Dendritic cell treated with granulocyte-macrophage colony-stimulating factor and Interleukin-4, amounts not matched to agents 40 ng/mL and 50 ng/mL, for 4 days (primary cell): ENCODE measurements around the gene CASK.

Source experiments
- H3K27ac Mint-ChIP-seq: one replicate; pipeline ENCODE4 v1.8.0; 2022; ENCODE audit warnings: mild to moderate bottlenecking, mixed read lengths
- H3K27me3 Mint-ChIP-seq: one replicate; pipeline ENCODE4 v1.8.0; 2022; ENCODE audit warnings: mild to moderate bottlenecking, mixed read lengths
- H3K36me3 Mint-ChIP-seq: one replicate; pipeline ENCODE4 v1.8.0; 2022; ENCODE audit warnings: low read depth, mixed read lengths
- H3K4me1 Mint-ChIP-seq: one replicate; pipeline ENCODE4 v1.8.0; 2022; ENCODE audit warnings: low read depth, mixed read lengths
- H3K4me3 Mint-ChIP-seq: one replicate; pipeline ENCODE4 v1.8.0; 2022; ENCODE audit warnings: mild to moderate bottlenecking, moderate library complexity, mixed read lengths
- H3K9me3 Mint-ChIP-seq: one replicate; pipeline ENCODE4 v1.8.0; 2022; ENCODE audit warnings: mixed read lengths
- intact Hi-C: fragments of 100-400 bp; cut with micrococcal nuclease; formaldehyde crosslinking; loops from one replicate; pipeline ENCODE4 v1.15.0; 2022

CASK gene, protein sequence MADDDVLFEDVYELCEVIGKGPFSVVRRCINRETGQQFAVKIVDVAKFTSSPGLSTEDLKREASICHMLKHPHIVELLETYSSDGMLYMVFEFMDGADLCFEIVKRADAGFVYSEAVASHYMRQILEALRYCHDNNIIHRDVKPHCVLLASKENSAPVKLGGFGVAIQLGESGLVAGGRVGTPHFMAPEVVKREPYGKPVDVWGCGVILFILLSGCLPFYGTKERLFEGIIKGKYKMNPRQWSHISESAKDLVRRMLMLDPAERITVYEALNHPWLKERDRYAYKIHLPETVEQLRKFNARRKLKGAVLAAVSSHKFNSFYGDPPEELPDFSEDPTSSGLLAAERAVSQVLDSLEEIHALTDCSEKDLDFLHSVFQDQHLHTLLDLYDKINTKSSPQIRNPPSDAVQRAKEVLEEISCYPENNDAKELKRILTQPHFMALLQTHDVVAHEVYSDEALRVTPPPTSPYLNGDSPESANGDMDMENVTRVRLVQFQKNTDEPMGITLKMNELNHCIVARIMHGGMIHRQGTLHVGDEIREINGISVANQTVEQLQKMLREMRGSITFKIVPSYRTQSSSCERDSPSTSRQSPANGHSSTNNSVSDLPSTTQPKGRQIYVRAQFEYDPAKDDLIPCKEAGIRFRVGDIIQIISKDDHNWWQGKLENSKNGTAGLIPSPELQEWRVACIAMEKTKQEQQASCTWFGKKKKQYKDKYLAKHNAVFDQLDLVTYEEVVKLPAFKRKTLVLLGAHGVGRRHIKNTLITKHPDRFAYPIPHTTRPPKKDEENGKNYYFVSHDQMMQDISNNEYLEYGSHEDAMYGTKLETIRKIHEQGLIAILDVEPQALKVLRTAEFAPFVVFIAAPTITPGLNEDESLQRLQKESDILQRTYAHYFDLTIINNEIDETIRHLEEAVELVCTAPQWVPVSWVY

GRCh38 chrX:41923211-41923977, at the start of gene CASK:
TSS of gene CASK (minus strand) at chrX:41923554. CDS start at chrX:41922988, 566 bp downstream.
- Mint-ChIP-seq H3K4me3 (peak within 1 kb of the TSS; percentile 87), H3K4me1 (peaks cover 9% of the 10 kb centered on the region), H3K27me3 (peaks cover 10% of the 10 kb centered on the region), H3K9me3 (no peaks in the 10 kb centered on the region), H3K36me3 (peaks cover 7% of the 10 kb centered on the region), H3K27ac (peak within 1 kb of the TSS; percentile 73)
- intact Hi-C loops, result loop anchor here (10.0 kb wide), 2 partner anchors 119 to 1731 kb away; partner anchors contain the start of gene MAOA

GRCh38 chrX:41971346-41971745, 48.0 kb upstream of the CASK start:
- H3K9me3 Mint-ChIP-seq, result no peaks in the 10 kb centered on the region
- no peak overlapping the region for H3K27ac Mint-ChIP-seq
- H3K27me3 Mint-ChIP-seq, result no peaks in the 10 kb centered on the region
- no peaks in the 10 kb centered on the region for H3K4me1 Mint-ChIP-seq
- H3K36me3 Mint-ChIP-seq, result no peaks in the 10 kb centered on the region
- intact Hi-C loops, result no loop called here
- no peak overlapping the region for H3K4me3 Mint-ChIP-seq

- intact Hi-C loops, result no loop called here
- Mint-ChIP-seq H3K4me1 (no peaks in the 10 kb centered on the region), H3K9me3 (no peaks in the 10 kb centered on the region), H3K27me3 (no peaks in the 10 kb centered on the region), H3K36me3 (no peaks in the 10 kb centered on the region), H3K27ac (no peak overlapping the region), H3K4me3 (no peak overlapping the region)
These were observed 47.1 kb upstream of the CASK start for GRCh38 chrX:41970419-41970818.

DNA sequence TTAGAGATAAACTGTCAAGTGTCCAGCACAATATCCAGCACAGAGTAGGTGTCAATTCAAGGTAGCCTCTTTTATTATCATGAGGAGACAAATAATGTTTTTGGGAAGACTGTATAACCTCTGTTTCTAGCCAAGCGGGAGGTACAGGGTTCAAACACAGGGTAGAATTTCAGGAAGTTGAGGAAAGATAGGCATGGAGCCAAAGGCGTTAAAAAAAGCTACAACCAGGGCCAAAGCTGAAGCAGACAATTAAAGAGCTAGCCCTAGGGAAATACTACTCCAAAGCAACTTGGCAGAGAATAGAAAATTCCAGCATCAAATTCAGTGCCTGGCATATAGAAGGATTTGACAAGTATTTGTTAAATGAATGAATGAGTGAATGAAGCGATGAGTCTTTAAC, 40.0 kb upstream of the CASK start:
- no peaks in the 10 kb centered on the region for H3K36me3 Mint-ChIP-seq
- H3K9me3 Mint-ChIP-seq, result no peaks in the 10 kb centered on the region
- H3K4me3 Mint-ChIP-seq, result no peak overlapping the region
- H3K4me1 Mint-ChIP-seq, result no peaks in the 10 kb centered on the region
- intact Hi-C loops, result no loop called here
- no peak overlapping the region for H3K27ac Mint-ChIP-seq
- peaks cover 2% of the 10 kb centered on the region for H3K27me3 Mint-ChIP-seq

GRCh38 chrX:41960142-41960541, 36.8 kb upstream of the CASK start:
- Mint-ChIP-seq H3K27me3 (peaks cover 2% of the 10 kb centered on the region), H3K36me3 (no peaks in the 10 kb centered on the region), H3K27ac (no peak overlapping the region), H3K9me3 (no peaks in the 10 kb centered on the region), H3K4me3 (no peak overlapping the region), H3K4me1 (no peaks in the 10 kb centered on the region)
- intact Hi-C loops, result no loop called here

DNA sequence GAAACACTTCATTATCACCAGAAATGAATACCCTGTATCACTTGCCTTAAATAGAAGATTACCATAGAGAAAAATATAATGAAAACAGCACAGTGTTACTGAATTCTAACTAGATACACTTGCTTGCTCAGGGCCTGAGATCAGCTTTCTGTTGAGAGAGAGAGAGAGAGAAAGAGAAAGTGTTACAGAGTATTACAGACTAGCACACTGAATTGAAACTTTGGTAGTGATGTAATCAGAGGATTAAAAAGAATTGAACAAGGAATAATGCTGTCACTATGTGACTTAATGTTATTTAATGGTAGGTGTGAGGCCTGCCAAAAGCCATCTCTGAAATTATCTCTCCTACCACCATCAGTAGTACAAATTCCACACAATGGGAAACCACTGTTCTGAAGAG, 35.5 kb upstream of the CASK start:
- intact Hi-C loops, result no loop called here
- Mint-ChIP-seq H3K36me3 (no peaks in the 10 kb centered on the region), H3K9me3 (no peaks in the 10 kb centered on the region), H3K27ac (no peak overlapping the region), H3K27me3 (peaks cover 2% of the 10 kb centered on the region), H3K4me1 (no peaks in the 10 kb centered on the region), H3K4me3 (no peak overlapping the region)

DNA sequence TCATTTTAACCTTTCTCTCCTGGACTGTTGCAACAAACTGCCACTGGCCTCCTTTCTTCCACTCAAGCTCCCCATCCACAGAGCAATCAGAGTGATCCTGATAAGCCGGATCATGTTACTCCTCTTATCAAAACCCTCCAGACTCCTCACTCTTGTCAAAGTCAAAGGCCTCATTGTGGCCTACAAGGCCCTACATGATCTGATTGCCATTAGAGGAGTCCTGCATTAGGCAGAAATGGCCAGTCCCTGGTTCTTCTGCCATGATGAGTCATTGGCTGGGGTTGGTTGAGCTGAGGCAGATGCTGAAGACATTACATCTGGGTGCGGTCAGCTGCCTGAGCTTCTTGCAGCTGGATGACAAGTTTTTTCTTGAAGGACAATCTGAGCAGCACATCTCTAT, 32.7 kb upstream of the CASK start:
- no peaks in the 10 kb centered on the region for H3K4me1 Mint-ChIP-seq
- intact Hi-C loops, result no loop called here

DNA sequence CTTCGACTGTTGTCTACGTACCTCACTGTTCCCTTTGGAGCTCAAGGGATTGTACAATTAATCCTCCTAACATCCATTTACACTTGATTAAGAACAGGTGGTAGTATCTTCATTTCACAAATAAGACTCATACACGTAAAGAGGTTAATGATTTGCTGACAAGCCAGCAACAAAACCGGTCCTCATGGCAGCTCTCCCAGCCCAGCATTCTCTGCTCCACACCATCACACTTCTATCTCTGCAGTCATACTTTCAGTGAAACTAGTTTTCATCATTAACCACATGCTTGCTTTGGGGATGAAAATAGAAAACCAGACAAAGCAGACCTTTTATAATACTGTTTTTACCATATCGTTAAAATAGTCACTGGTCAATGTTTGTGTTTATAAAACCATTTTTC, 28.7 kb upstream of the CASK start:
- Mint-ChIP-seq H3K4me3 (no peak overlapping the region), H3K4me1 (no peaks in the 10 kb centered on the region), H3K36me3 (no peaks in the 10 kb centered on the region), H3K27ac (no peak overlapping the region), H3K9me3 (no peaks in the 10 kb centered on the region), H3K27me3 (no peaks in the 10 kb centered on the region)
- intact Hi-C loops, result no loop called here

More for the DNA sequence above, 32.7 kb upstream of the CASK start:
- Mint-ChIP-seq H3K36me3 (no peaks in the 10 kb centered on the region), H3K27ac (no peak overlapping the region), H3K9me3 (no peaks in the 10 kb centered on the region), H3K4me3 (no peak overlapping the region), H3K27me3 (peaks cover 2% of the 10 kb centered on the region)

- no peaks in the 10 kb centered on the region for H3K4me1 Mint-ChIP-seq
These were observed 23.7 kb upstream of the CASK start for GRCh38 chrX:41946989-41947612.

GRCh38 chrX:41946235-41946634, 22.9 kb upstream of the CASK start:
- intact Hi-C loops, result no loop called here
- H3K27ac Mint-ChIP-seq, result no peak overlapping the region
- H3K4me3 Mint-ChIP-seq, result no peak overlapping the region
- H3K9me3 Mint-ChIP-seq, result no peaks in the 10 kb centered on the region
- H3K4me1 Mint-ChIP-seq, result no peaks in the 10 kb centered on the region
- peaks cover under 1% of the 10 kb centered on the region for H3K27me3 Mint-ChIP-seq
- H3K36me3 Mint-ChIP-seq, result no peaks in the 10 kb centered on the region

More at GRCh38 chrX:41946989-41947612, 23.7 kb upstream of the CASK start:
- Mint-ChIP-seq H3K4me3 (no peak overlapping the region), H3K9me3 (no peaks in the 10 kb centered on the region), H3K36me3 (no peaks in the 10 kb centered on the region), H3K27ac (no peak overlapping the region), H3K27me3 (no peaks in the 10 kb centered on the region)
- intact Hi-C loops, result no loop called here

DNA sequence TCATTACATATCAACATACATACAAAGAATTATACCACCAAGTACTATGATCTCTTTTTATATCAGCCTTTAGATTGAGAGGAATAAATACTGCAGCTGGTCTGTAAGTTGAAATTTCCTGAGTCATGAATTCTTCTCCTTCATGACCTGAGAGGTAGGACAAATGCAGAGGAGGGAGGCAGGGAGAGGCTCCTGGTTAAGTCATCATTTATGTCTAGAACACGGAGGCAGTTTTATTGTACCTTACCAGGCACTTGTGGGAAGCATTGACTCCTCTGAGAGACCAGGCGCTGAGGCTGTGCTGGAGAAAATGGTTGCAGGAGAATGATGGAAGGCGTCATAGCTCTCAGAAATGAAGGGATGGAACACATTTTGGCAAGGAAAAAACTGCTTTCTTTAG, 12.5 kb upstream of the CASK start:
- no peaks in the 10 kb centered on the region for H3K9me3 Mint-ChIP-seq
- H3K36me3 Mint-ChIP-seq, result no peaks in the 10 kb centered on the region
- intact Hi-C loops, result no loop called here
- no peaks in the 10 kb centered on the region for H3K4me1 Mint-ChIP-seq
- no peak overlapping the region for H3K4me3 Mint-ChIP-seq
- H3K27me3 Mint-ChIP-seq, result no peaks in the 10 kb centered on the region
- H3K27ac Mint-ChIP-seq, result no peak overlapping the region

DNA sequence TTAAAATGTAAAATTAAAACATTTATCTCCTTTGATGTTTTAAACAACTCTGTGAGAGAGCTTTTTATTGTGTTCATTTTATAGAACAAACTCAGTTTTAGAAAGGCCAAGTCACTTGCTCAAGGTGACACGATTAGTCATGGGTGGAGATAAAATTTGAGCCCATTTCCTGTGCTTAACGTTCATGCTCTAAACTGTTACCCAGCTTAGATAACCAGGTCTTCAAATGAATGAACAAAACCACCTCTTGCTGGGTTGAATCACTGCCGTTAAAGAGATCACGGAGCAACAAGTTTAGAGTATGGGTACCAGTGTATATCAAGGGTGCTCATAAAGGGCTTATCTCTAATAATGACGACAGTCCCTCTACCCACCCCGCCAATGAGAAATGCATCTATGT, 10.2 kb upstream of the CASK start:
- H3K4me3 Mint-ChIP-seq, result no peak overlapping the region
- no peaks in the 10 kb centered on the region for H3K9me3 Mint-ChIP-seq
- no peak overlapping the region for H3K27ac Mint-ChIP-seq
- peaks cover 2% of the 10 kb centered on the region for H3K27me3 Mint-ChIP-seq
- intact Hi-C loops, result no loop called here
- H3K36me3 Mint-ChIP-seq, result no peaks in the 10 kb centered on the region
- H3K4me1 Mint-ChIP-seq, result peaks cover 5% of the 10 kb centered on the region

DNA sequence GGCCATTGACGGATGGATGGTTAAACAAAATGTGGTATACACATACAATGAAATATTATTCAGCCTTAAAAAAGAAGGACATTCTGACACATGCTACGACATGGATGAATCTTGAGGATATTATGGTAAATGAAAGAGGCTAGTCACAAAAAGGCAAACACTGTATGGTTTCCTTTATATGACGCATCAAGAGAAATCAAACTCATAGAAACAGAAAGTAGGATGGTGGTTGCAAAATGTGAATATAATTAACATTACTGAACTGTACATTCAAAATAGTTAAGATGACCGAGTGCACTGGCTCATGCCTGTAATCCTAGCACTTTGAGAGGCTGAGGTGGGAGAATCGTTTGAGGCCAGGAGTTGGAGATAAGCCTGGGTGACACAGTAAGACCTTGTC, 9.5 kb upstream of the CASK start:
- Mint-ChIP-seq H3K27ac (no peak overlapping the region), H3K4me3 (no peak overlapping the region)

More for the DNA sequence above, 9.5 kb upstream of the CASK start:
- intact Hi-C loops, result no loop called here
- Mint-ChIP-seq H3K27me3 (peaks cover 2% of the 10 kb centered on the region), H3K36me3 (no peaks in the 10 kb centered on the region), H3K9me3 (no peaks in the 10 kb centered on the region), H3K4me1 (peaks cover 5% of the 10 kb centered on the region)
